ENCODE measurements around the gene ACBD7. TPM values are rescaled to one million over a fixed set of nuclear protein-coding genes. Genes with fewer than 3 reads are reported as not detected.
A peak's percentile ranks its signal among the peaks of the same experiment; 100 is the strongest.

ACBD7 gene
- total RNA-seq: 1 to 10 TPM in 1 of 7 donors, under 1 TPM in 5, not detected in 1; 0.17 to 1.7 (median 0.48) TPM
- polyA plus RNA-seq: under 1 TPM; 0.08 to 0.55 TPM
- long read RNA-seq, donor 1: 0 reads
- long read RNA-seq, donor 2, partial matches to known transcripts: 11 of 43 reads
- long read RNA-seq, donor 2, other reads (novel, unspliced or antisense): 29 of 43 reads
- long read RNA-seq, donor 3: 0 reads

DNA sequence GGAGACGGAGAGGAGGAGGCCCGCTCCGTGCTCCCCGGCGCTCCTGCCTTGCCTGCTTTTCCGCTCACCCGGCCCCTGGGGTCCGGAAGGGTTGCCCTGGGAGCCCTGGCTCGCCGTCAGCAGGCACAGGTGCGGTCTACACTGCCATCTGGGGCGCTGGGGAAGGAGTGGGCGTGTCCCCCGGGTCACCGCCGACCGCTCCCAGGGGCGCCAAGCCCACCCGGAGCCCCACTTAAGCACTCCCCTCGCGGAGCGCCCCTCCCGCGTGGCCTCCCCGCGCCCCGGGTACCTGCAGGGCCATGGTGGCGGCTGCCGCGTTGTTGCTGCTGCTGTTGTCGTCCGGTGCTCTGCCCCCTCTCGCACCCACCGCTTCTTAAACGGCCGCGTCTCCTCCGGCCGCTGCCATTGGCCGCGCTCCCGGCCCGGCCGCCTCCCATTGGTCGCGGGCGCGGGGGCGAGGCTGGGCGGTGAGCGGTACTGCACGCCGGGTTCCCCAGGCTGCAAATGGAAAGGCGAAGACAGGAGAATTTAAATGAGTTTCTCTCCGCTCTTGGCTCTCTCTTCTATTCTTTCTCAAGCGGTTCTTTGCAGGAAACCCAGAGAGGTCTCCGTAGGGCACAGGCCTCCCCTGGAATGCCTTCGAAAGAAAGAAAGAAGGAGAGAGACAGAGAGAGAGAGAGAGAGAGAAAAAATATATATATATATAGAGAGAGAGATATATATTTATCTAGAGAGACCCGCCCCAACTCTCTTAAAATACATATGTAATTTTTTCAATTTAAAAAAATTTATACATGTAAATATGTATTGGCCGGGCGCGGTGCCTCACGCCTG, at the start of gene ACBD7:
TSS of gene ACBD7 (minus strand) at position 349 of the 834 bp plus-strand sequence. CDS start at position 301, 48 bp downstream.
- 5 to 7% (median 6%) methylated on average over 50 to 63 of the region's 63 CpGs for WGBS, 3 donors
- no peaks in the 10 kb centered on the region for H3K27me3 ChIP-seq
- H3K4me3 ChIP-seq: peak within 1 kb of the TSS; percentile 51
- no peaks in the 10 kb centered on the region for H3K9me3 ChIP-seq
- intact Hi-C loops (cut with DNase I): loop anchor here in 1 of 4 donors (10.0 kb wide), 1 partner anchor 286 kb away; the partner anchor contains the start of gene FAM171A1
- H3K4me1 ChIP-seq (ENCODE audit: insufficient read depth): peaks cover 6% of the 10 kb centered on the region
- H3K36me3 ChIP-seq: no peaks in the 10 kb centered on the region
- peak; percentile 61 to 85 (median 77) for DNase-seq
- no peak within 1 kb of the TSS for H3K27ac ChIP-seq
- TF ChIP-seq POLR2A (IDR thresholded peaks at IDR 0.05) (no peak), EP300 (IDR thresholded peaks at IDR 0.05) (no peak)
- TF ChIP-seq, protein P1, sequence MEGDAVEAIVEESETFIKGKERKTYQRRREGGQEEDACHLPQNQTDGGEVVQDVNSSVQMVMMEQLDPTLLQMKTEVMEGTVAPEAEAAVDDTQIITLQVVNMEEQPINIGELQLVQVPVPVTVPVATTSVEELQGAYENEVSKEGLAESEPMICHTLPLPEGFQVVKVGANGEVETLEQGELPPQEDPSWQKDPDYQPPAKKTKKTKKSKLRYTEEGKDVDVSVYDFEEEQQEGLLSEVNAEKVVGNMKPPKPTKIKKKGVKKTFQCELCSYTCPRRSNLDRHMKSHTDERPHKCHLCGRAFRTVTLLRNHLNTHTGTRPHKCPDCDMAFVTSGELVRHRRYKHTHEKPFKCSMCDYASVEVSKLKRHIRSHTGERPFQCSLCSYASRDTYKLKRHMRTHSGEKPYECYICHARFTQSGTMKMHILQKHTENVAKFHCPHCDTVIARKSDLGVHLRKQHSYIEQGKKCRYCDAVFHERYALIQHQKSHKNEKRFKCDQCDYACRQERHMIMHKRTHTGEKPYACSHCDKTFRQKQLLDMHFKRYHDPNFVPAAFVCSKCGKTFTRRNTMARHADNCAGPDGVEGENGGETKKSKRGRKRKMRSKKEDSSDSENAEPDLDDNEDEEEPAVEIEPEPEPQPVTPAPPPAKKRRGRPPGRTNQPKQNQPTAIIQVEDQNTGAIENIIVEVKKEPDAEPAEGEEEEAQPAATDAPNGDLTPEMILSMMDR (IDR thresholded peaks at IDR 0.05): peak; percentile 34 to 69 (median 57)

DNA sequence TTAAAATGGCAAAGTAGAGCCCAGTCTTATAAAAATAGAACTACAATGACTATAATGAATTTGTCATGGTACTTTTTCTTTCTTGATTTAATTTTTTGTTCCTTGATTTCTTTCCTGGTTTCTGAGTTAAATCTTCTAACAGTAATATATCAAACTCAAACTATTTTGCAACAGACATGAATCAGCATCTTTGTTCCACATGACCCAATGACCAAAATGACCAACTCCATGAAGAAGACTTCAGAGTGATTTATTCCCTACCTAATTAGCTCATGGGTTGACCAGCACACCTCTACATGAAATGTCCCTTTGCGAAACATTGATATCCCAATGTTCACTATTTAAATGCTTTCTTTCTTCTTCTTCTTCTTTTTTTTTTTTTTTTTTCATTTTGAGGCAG, 49.1 kb upstream of the ACBD7 start:
- no peak for DNase-seq
- intact Hi-C loops (cut with DNase I): no loop called here
- WGBS, 3 donors: 97 to 100% (median 100%) methylated on average over 1 of the region's 1 CpG
- TF ChIP-seq EP300 (IDR thresholded peaks at IDR 0.05) (no peak), POLR2A (IDR thresholded peaks at IDR 0.05) (no peak)
- TF ChIP-seq, protein P1 (IDR thresholded peaks at IDR 0.05): no peak
- Histone ChIP-seq H3K9me3 (no peaks in the 10 kb centered on the region), H3K27ac (no peak overlapping the region), H3K36me3 (no peaks in the 10 kb centered on the region), H3K27me3 (no peaks in the 10 kb centered on the region), H3K4me1 (ENCODE audit: insufficient read depth) (no peaks in the 10 kb centered on the region), H3K4me3 (no peak overlapping the region)

DNA sequence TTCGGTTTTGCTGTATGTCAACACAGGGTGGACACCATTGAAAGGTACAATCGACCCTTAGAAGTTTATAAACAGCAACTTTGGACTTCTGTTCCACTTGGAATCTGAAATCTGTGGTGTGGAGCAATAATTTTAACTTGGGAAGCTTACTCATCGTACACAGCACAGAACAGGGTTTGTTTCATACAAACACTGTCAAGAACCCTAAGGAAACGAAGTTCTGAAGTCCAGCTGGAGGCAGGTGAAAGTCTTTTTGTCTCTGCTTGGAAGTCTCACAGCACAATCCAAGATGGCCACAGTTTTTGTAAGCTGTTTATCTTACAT, 48.4 kb upstream of the ACBD7 start:
- Histone ChIP-seq H3K36me3 (no peaks in the 10 kb centered on the region), H3K27ac (no peak overlapping the region), H3K27me3 (no peaks in the 10 kb centered on the region), H3K4me1 (ENCODE audit: insufficient read depth) (no peaks in the 10 kb centered on the region), H3K4me3 (no peak overlapping the region), H3K9me3 (no peaks in the 10 kb centered on the region)
- TF ChIP-seq, protein P1 (IDR thresholded peaks at IDR 0.05): no peak
- TF ChIP-seq EP300 (IDR thresholded peaks at IDR 0.05) (no peak), POLR2A (IDR thresholded peaks at IDR 0.05) (no peak)
- 85 to 87% (median 87%) methylated on average over 4 of the region's 4 CpGs for WGBS, 3 donors
- intact Hi-C loops (cut with DNase I): no loop called here
- no peak for DNase-seq

DNA sequence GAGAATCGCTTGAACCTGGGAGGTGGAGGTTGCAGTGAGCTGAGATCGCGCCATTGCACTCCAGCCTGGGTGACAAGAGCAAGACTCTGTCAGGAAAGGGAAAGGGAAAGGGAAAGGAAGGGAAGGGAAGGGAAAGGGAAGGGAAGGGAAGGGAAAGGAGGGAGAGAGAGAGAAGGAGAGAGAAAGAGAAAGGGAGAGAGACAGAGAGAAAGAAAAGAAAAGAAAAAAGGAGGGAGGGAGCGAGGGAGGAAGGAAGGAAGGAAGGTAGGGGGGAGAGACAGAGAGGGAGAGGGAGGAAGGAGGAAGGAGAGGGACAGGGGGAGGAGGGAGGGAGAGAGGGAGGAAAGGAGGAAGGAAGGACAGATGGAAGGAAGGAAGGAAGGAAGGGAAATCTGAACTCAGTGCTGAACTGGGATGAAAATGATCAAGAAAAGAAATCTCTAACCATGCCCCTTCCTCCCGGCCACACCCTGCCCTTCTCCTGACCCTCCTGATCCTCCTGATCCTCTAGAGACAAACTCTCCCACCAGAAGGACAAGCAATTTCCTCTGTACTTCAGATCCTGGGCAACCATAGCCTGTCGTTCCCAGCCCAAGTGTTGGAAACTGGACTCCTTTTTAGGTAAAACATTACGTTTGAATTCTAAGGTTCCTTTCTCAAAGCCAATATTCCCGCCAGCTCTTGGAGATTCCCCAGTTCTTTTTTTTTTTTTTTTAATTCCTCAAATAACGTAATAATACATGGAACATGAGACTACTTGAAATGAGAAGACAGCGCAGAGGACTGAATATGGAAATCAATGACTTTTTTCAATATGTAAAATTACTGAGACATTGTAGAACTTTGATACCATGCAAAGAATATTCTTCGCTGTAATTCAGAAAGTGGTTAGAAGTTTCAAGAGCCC, 47.8 kb upstream of the ACBD7 start:
- H3K27ac ChIP-seq: no peak overlapping the region
- no peaks in the 10 kb centered on the region for H3K27me3 ChIP-seq
- H3K4me3 ChIP-seq: no peak overlapping the region
- 92 to 93% (median 92%) methylated on average over 11 of the region's 11 CpGs for WGBS, 3 donors
- no peaks in the 10 kb centered on the region for H3K4me1 ChIP-seq (ENCODE audit: insufficient read depth)
- DNase-seq: no peak
- TF ChIP-seq POLR2A (IDR thresholded peaks at IDR 0.05) (no peak), EP300 (IDR thresholded peaks at IDR 0.05) (no peak)
- TF ChIP-seq, protein P1 (IDR thresholded peaks at IDR 0.05): no peak
- no peaks in the 10 kb centered on the region for H3K36me3 ChIP-seq
- intact Hi-C loops (cut with DNase I): no loop called here
- H3K9me3 ChIP-seq: no peaks in the 10 kb centered on the region
